Gastroesophageal sphincter (tissue), 4 donors: ENCODE measurements around the gene COL6A1. TPM values are rescaled to one million over a fixed set of nuclear protein-coding genes. Genes with fewer than 3 reads are reported as not detected.

ENCODE experiments used
- ATAC-seq: fragments of 150-250 bp; one replicate; pipeline ENCODE4 v1.9.1; 2016; ENCODE audit warnings: mild to moderate bottlenecking, moderate library complexity
- H3K27ac ChIP-seq, 4 donors: fragments of 200-600 bp; sonication (generic) in 3 of 4; 1 replicate in 3 of 4; 2 replicates in 1 of 4; pipeline ENCODE4 v1.5.1; 2016 to 2019
- H3K27me3 ChIP-seq: fragments of 200-600 bp; sonication (generic); one replicate; pipeline ENCODE4 v1.5.1; 2019
- H3K36me3 ChIP-seq, 2 donors: fragments of 200-600 bp; sonication (generic); one replicate each; pipeline ENCODE4 v1.5.1; 2019; ENCODE audit warnings: control low read depth in 1 of 2
- H3K4me1 ChIP-seq, 3 donors: fragments of 200-600 bp; sonication (generic); 1 replicate in 2 of 3; 2 replicates in 1 of 3; pipeline ENCODE4 v1.5.1; 2016 to 2019; ENCODE audit warnings: control low read depth in 2 of 3
- H3K4me3 ChIP-seq, 2 donors: fragments of 200-600 bp; sonication (generic); one replicate each; pipeline ENCODE4 v1.5.1; 2019; ENCODE audit warnings: mild to moderate bottlenecking in 1 of 2, moderate library complexity in 1 of 2
- H3K9me3 ChIP-seq, 3 donors: fragments of 200-600 bp; sonication (generic); one replicate each; pipeline ENCODE4 v1.5.1; 2017 to 2019; ENCODE audit warnings: control low read depth in 2 of 3
- CTCF ChIP-seq, 4 experiments: fragments of 200-600 bp in 2 of 4; fragments of 450-650 bp in 2 of 4; sonication (generic) in 1 of 4; IDR thresholded peaks; one replicate each; pipeline ENCODE4 v1.5.1; 2017 to 2019; ENCODE audit warnings: antibody characterized with exemption in 4 of 4, mild to moderate bottlenecking in 2 of 4, moderate library complexity in 2 of 4
- EP300 ChIP-seq: sonication (generic); formaldehyde crosslinking; IDR thresholded peaks from one replicate; pipeline ENCODE4 v1.6.1; 2017; ENCODE audit warnings: antibody characterized with exemption, mild to moderate bottlenecking
- POLR2A ChIP-seq, 2 donors: fragments of 450-650 bp; IDR thresholded peaks; one replicate each; pipeline ENCODE4 v1.6.1; 2017; ENCODE audit warnings: antibody characterized with exemption in 2 of 2, mild to moderate bottlenecking in 2 of 2, moderate library complexity in 1 of 2
- POLR2AphosphoS5 ChIP-seq: sonication (generic); formaldehyde crosslinking; IDR thresholded peaks from one replicate; pipeline ENCODE4 v1.6.1; 2017; ENCODE audit warnings: antibody characterized with exemption
- WGBS, 2 donors: methylation state at CpG; one replicate each; pipeline ENCODE4 v1.1.5; 2018; ENCODE audit warnings: low coverage in 1 of 2; 5-methylcytosine and 5-hydroxymethylcytosine counted together
- total RNA-seq, 4 donors: library from RNA; depleted of rRNA; stranded (reverse); fragments of >200 nt; gene quantifications; one replicate each; pipeline ENCODE4 v1.1.0, GENCODE V29; 2016

The COL6A1 gene
- total RNA-seq, 4 donors from 2014 or later: 477 to 1,231 (median 878) TPM

- TF ChIP-seq EP300 (no peak), POLR2AphosphoS5 (no peak), CTCF (IDR thresholded peaks at IDR 0.05) (no peak), POLR2A (IDR thresholded peaks at IDR 0.05) (no peak)
- WGBS, 2 donors: 50% methylated on average over 2 of the region's 32 CpGs; no CpG with 5 or more reads in 1 of the 2 donors
- peak overlapping the region; percentile 32 to 81 (median 80) for H3K27ac ChIP-seq
- peaks cover 0 to 94% of the 10 kb centered on the region in 2 donors for H3K36me3 ChIP-seq
- peaks cover 0 to 91% (median 35%) of the 10 kb centered on the region in 3 donors for H3K4me1 ChIP-seq
- H3K4me3 ChIP-seq: no peak overlapping the region
- H3K27me3 ChIP-seq: no peaks in the 10 kb centered on the region
- no peaks in the 10 kb centered on the region for H3K9me3 ChIP-seq
- ATAC-seq: peak; percentile 45
Measured at GRCh38 chr21:45992301-45993209, 11.0 kb downstream of the COL6A1 start.

GRCh38 chr21:45993210-45994085 lies 11.9 kb downstream of the COL6A1 start:
- TF ChIP-seq CTCF (IDR thresholded peaks at IDR 0.05): no peak
- TF ChIP-seq POLR2A (IDR thresholded peaks at IDR 0.05): no peak
- TF ChIP-seq EP300: no peak
- TF ChIP-seq POLR2AphosphoS5: no peak
- Histone ChIP-seq H3K4me3 (no peak overlapping the region), H3K4me1 (peaks cover 0 to 97% (median 35%) of the 10 kb centered on the region in 3 donors), H3K27ac (peak overlapping the region; percentile 32 to 81 (median 80)), H3K27me3 (no peaks in the 10 kb centered on the region), H3K36me3 (peaks cover 0 to 100% of the 10 kb centered on the region in 2 donors), H3K9me3 (no peaks in the 10 kb centered on the region)
- 80% methylated on average over 6 of the region's 44 CpGs; no CpG with 5 or more reads in 1 of the 2 donors for WGBS, 2 donors
- ATAC-seq: peak; percentile 17

GRCh38 chr21:45994086-45994661 lies 12.6 kb downstream of the COL6A1 start:
- H3K27ac ChIP-seq: peak overlapping the region; percentile 32 to 81 (median 80)
- no peak for TF ChIP-seq EP300
- no peak for TF ChIP-seq CTCF (IDR thresholded peaks at IDR 0.05)
- TF ChIP-seq POLR2AphosphoS5: no peak
- TF ChIP-seq POLR2A (IDR thresholded peaks at IDR 0.05): no peak
- peaks cover 0 to 97% (median 33%) of the 10 kb centered on the region in 3 donors for H3K4me1 ChIP-seq
- no peaks in the 10 kb centered on the region for H3K27me3 ChIP-seq
- WGBS, 2 donors: 71% methylated on average over 6 of the region's 24 CpGs; no CpG with 5 or more reads in 1 of the 2 donors
- H3K4me3 ChIP-seq: no peak overlapping the region
- no peak for ATAC-seq
- no peaks in the 10 kb centered on the region for H3K9me3 ChIP-seq
- H3K36me3 ChIP-seq: peaks cover 0 to 100% of the 10 kb centered on the region in 2 donors

GRCh38 chr21:45994759-45995685 lies 13.5 kb downstream of the COL6A1 start:
- WGBS, 2 donors: 55 to 80% methylated on average over 1 to 15 of the region's 33 CpGs
- TF ChIP-seq CTCF (IDR thresholded peaks at IDR 0.05) (no peak), EP300 (no peak), POLR2A (IDR thresholded peaks at IDR 0.05) (no peak), POLR2AphosphoS5 (no peak)
- peaks cover 0 to 95% (median 33%) of the 10 kb centered on the region in 3 donors for H3K4me1 ChIP-seq
- ATAC-seq: no peak
- peak overlapping the region in 3 of 4 donors; percentile 79 to 81 (median 80) for H3K27ac ChIP-seq
- H3K36me3 ChIP-seq: peaks cover 0 to 97% of the 10 kb centered on the region in 2 donors
- no peak overlapping the region for H3K4me3 ChIP-seq
- no peaks in the 10 kb centered on the region for H3K9me3 ChIP-seq
- no peaks in the 10 kb centered on the region for H3K27me3 ChIP-seq
